SK-N-SH (cell line): ENCODE measurements around the gene C20orf141. TPM values are rescaled to one million over a fixed set of nuclear protein-coding genes. Genes with fewer than 3 reads are reported as not detected.
"Not testable (repeated sequence)": the region's sequence is repeated elsewhere in the genome, so short reads cannot be mapped to it uniquely, and the experiment has no call there.

Experiments used
- CTCF ChIA-PET: fragments of 300-600, 350-600 bp; formaldehyde crosslinking; extraction: SDS; loops from one replicate; lab custom pipeline; 2021; lab: Yijun Ruan, JAX
- POLR2A ChIA-PET: fragments of 350-600 bp; sonication (Branson Sonifier 250); formaldehyde crosslinking; extraction: SDS; loops from one replicate; lab custom pipeline; 2020; ENCODE audit warnings: antibody characterized with exemption, inconsistent platforms; lab: Yijun Ruan, JAX
- DNase-seq: peaks from one replicate; pipeline ENCODE4 v3.0.0; 2012
- H2AFZ ChIP-seq: fragments of 200-600 bp; sonication (generic); 2 replicates; pipeline ENCODE4 v1.8.1; 2016; ENCODE audit warnings: antibody characterized with exemption, mild to moderate bottlenecking, low read depth
- H3F3A ChIP-seq: fragments of 200-600 bp; sonication (generic); replicated peaks from 2 replicates; pipeline ENCODE3; 2016; ENCODE audit warnings: antibody characterized with exemption, mild to moderate bottlenecking; ENCODE audit not compliant: insufficient read depth
- H3K27ac ChIP-seq, 2 experiments: fragments of 200-500 bp in 1 of 2; fragments of 200-600 bp in 1 of 2; sonication (Bioruptor generic) in 1 of 2; sonication (generic), shearing (Covaris generic) in 1 of 2; 2 replicates each; pipeline versions ENCODE4 v1.5.1 to v1.6.1; 2014 to 2016; ENCODE audit warnings: low read depth in 2 of 2, inconsistent platforms in 1 of 2, low read length in 1 of 2, mild to moderate bottlenecking in 1 of 2, mixed read lengths in 1 of 2
- H3K27me3 ChIP-seq: fragments of 200-600 bp; sonication (generic), shearing (Covaris generic); 2 replicates; pipeline ENCODE4 v1.6.1; 2016; ENCODE audit warnings: mixed run types; ENCODE audit not compliant: insufficient read depth
- H3K36me3 ChIP-seq, 2 experiments: fragments of 200-500 bp in 1 of 2; fragments of 200-600 bp in 1 of 2; sonication (Bioruptor generic) in 1 of 2; sonication (generic) in 1 of 2; replicated peaks in 1 of 2; 2 replicates each; pipeline versions ENCODE3 to v1.5.1; 2014 to 2016; ENCODE audit warnings: low read length in 1 of 2, mild to moderate bottlenecking in 1 of 2; ENCODE audit not compliant: insufficient read depth in 2 of 2, control insufficient read depth in 1 of 2
- H3K4me1 ChIP-seq, 2 experiments: fragments of 200-500 bp in 1 of 2; fragments of 200-600 bp in 1 of 2; sonication (Bioruptor generic) in 1 of 2; sonication (generic), shearing (Covaris generic) in 1 of 2; 2 replicates each; pipeline versions ENCODE4 v1.5.1 to v1.6.1; 2014 to 2016; ENCODE audit warnings: low read depth in 1 of 2, low read length in 1 of 2, mixed run types in 1 of 2; ENCODE audit not compliant: insufficient read depth in 2 of 2, control insufficient read depth in 1 of 2
- H3K4me2 ChIP-seq: fragments of 200-600 bp; sonication (generic), shearing (Covaris generic); 2 replicates; pipeline ENCODE4 v1.6.1; 2017; ENCODE audit warnings: mixed run types
- H3K4me3 ChIP-seq, 2 experiments: fragments of 200-500 bp in 1 of 2; fragments of 200-600 bp in 1 of 2; sonication (Bioruptor generic) in 1 of 2; sonication (generic), shearing (Covaris generic) in 1 of 2; 2 replicates each; pipeline versions ENCODE4 v1.5.1 to v1.8.1; 2014 to 2016; ENCODE audit warnings: low read depth in 2 of 2, inconsistent platforms in 1 of 2, low read length in 1 of 2, mild to moderate bottlenecking in 1 of 2, mixed read lengths in 1 of 2, moderate library complexity in 1 of 2
- H3K79me2 ChIP-seq: fragments of 200-600 bp; sonication (generic); 2 replicates; pipeline ENCODE4 v1.8.1; 2017; ENCODE audit warnings: mild to moderate bottlenecking; ENCODE audit not compliant: insufficient read depth
- H3K9ac ChIP-seq: fragments of 200-600 bp; sonication (generic); 2 replicates; pipeline ENCODE4 v1.6.1; 2017; ENCODE audit warnings: mixed run types
- H3K9me2 ChIP-seq: fragments of 200-600 bp; sonication (generic); 2 replicates; pipeline ENCODE4 v1.6.1; 2017; ENCODE audit warnings: mixed run types
- H3K9me3 ChIP-seq: fragments of 200-600 bp; sonication (generic); 2 replicates; pipeline ENCODE4 v1.6.1; 2017; ENCODE audit warnings: mixed run types, mild to moderate bottlenecking, moderate library complexity
- H4K20me1 ChIP-seq: fragments of 200-600 bp; sonication (generic); 2 replicates; pipeline ENCODE4 v1.6.1; 2017; ENCODE audit warnings: mild to moderate bottlenecking, mixed run types; ENCODE audit not compliant: insufficient read depth
- CTCF ChIP-seq: fragments of 200-600 bp; sonication (generic); IDR thresholded peaks from 2 replicates; pipeline ENCODE4 v1.6.1; 2017; ENCODE audit warnings: antibody characterized with exemption, mild to moderate bottlenecking, moderate library complexity
- EZH2phosphoT487 ChIP-seq: fragments of 200-600 bp; sonication (generic); IDR thresholded peaks from 2 replicates; pipeline ENCODE4 v1.6.1; 2017; ENCODE audit warnings: low read depth, mixed run types, mild to moderate bottlenecking, antibody characterized with exemption, moderate library complexity, borderline replicate concordance
- IRF3 ChIP-seq: fragments of 150-350 bp; IDR thresholded peaks from 2 replicates; pipeline ENCODE4 v1.6.1; 2016; ENCODE audit warnings: mild to moderate bottlenecking, low read depth, low read length
- MEF2A ChIP-seq: IDR thresholded peaks from 2 replicates; pipeline ENCODE4 v1.4.0; 2012; ENCODE audit warnings: low read depth, borderline replicate concordance
- NFIC ChIP-seq: IDR thresholded peaks from 2 replicates; pipeline ENCODE4 v1.4.0; 2012; ENCODE audit warnings: borderline replicate concordance
- RCOR1 ChIP-seq: fragments of 150-350 bp; IDR thresholded peaks from 2 replicates; pipeline ENCODE4 v1.6.1; 2017; ENCODE audit warnings: antibody characterized with exemption, low read length
- USF2 ChIP-seq: fragments of 150-350 bp; IDR thresholded peaks from 2 replicates; pipeline ENCODE4 v1.6.1; 2017; ENCODE audit warnings: antibody characterized with exemption, low read length, low read depth, borderline replicate concordance
- YY1 ChIP-seq: IDR thresholded peaks from 2 replicates; pipeline ENCODE4 v1.4.0; 2012; ENCODE audit warnings: low read depth, mild to moderate bottlenecking
- WGBS: methylation state at CpG from one replicate; pipeline ENCODE4 v1.1.6; 2017; ENCODE audit warnings: low lambda C conversion rate; 5-methylcytosine and 5-hydroxymethylcytosine counted together
- polyA plus RNA-seq, 3 experiments: library from polyadenylated mRNA; depleted of rRNA; stranded (reverse); fragments of >200 nt; gene quantifications; 2 replicates each; pipeline ENCODE4 v1.2.3, GENCODE V29; 2012
- TF ChIP-seq, protein P1 (sequence below): IDR thresholded peaks from 2 replicates; pipeline ENCODE4 v1.4.0; 2012; ENCODE audit warnings: low read depth, borderline replicate concordance

The C20orf141 gene
- polyA plus RNA-seq, 1 of the 3 experiments (the other 2 are of a cell fraction), result 1.2 TPM

- no peaks in the 10 kb centered on the region for H4K20me1 ChIP-seq
- TF ChIP-seq CTCF (no peak), YY1 (no peak), EZH2phosphoT487 (no peak), MEF2A (no peak), NFIC (no peak), RCOR1 (no peak)
- no peaks in the 10 kb centered on the region for H3K27me3 ChIP-seq
- no peaks in the 10 kb centered on the region for H3K36me3 ChIP-seq
- H3K79me2 ChIP-seq, result no peaks in the 10 kb centered on the region
- H3K4me2 ChIP-seq, result no peak overlapping the region
- DNase-seq, result no peak
- peaks cover 5% of the 10 kb centered on the region for H3F3A ChIP-seq
- H3K27ac ChIP-seq, result no peak overlapping the region
- no peak overlapping the region for H3K9ac ChIP-seq
- WGBS, result 55% methylated on average over 4 of the region's 4 CpGs
- POLR2A ChIA-PET, result no interaction called here
- H3K4me1 ChIP-seq, result peaks cover 2 to 3% of the 10 kb centered on the region in 2 experiments; a peak in 2 of 4 replicates
- H3K9me3 ChIP-seq, result no peaks in the 10 kb centered on the region
- H3K9me2 ChIP-seq, result no peaks in the 10 kb centered on the region
- CTCF ChIA-PET, result no interaction called here
- H2AFZ ChIP-seq, result no peak overlapping the region
- H3K4me3 ChIP-seq, result no peak overlapping the region
Observed at GRCh38 chr20:2826655-2827054, 11.9 kb downstream of the C20orf141 start.

- Histone ChIP-seq H3K79me2 (no peaks in the 10 kb centered on the region), H3K36me3 (no peaks in the 10 kb centered on the region), H3K27ac (no peak overlapping the region), H3F3A (peaks cover 15% of the 10 kb centered on the region), H2AFZ (no peak overlapping the region), H3K9ac (no peak overlapping the region), H3K27me3 (no peaks in the 10 kb centered on the region), H3K9me3 (no peaks in the 10 kb centered on the region), H4K20me1 (no peaks in the 10 kb centered on the region), H3K9me2 (no peaks in the 10 kb centered on the region), H3K4me2 (no peak overlapping the region), H3K4me3 (no peak overlapping the region), H3K4me1 (peaks cover 0 to 6% of the 10 kb centered on the region in 2 experiments; a peak in 1 of 4 replicates)
- TF ChIP-seq USF2, result no peak
- TF ChIP-seq IRF3, result no peak
- TF ChIP-seq, protein P1, sequence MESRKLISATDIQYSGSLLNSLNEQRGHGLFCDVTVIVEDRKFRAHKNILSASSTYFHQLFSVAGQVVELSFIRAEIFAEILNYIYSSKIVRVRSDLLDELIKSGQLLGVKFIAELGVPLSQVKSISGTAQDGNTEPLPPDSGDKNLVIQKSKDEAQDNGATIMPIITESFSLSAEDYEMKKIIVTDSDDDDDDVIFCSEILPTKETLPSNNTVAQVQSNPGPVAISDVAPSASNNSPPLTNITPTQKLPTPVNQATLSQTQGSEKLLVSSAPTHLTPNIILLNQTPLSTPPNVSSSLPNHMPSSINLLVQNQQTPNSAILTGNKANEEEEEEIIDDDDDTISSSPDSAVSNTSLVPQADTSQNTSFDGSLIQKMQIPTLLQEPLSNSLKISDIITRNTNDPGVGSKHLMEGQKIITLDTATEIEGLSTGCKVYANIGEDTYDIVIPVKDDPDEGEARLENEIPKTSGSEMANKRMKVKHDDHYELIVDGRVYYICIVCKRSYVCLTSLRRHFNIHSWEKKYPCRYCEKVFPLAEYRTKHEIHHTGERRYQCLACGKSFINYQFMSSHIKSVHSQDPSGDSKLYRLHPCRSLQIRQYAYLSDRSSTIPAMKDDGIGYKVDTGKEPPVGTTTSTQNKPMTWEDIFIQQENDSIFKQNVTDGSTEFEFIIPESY, result no peak
- CTCF ChIA-PET, result no interaction called here
- DNase-seq, result no peak
- WGBS, result 49% methylated on average over 6 of the region's 6 CpGs
- POLR2A ChIA-PET, result no interaction called here
Observed at GRCh38 chr20:2829376-2829775, 14.6 kb downstream of the C20orf141 start.

- H4K20me1 ChIP-seq, H3K4me1 ChIP-seq, H3K79me2 ChIP-seq, H3K9me3 ChIP-seq, H3K36me3 ChIP-seq, H2AFZ ChIP-seq, DNase-seq, H3K4me2 ChIP-seq, H3K27me3 ChIP-seq, CTCF ChIA-PET, H3K9me2 ChIP-seq, H3K9ac ChIP-seq, H3K4me3 ChIP-seq: not testable (repeated sequence)
- POLR2A ChIA-PET, result interaction anchor here (1.5 kb wide), 1 partner anchor 10 kb away, joined by 3 read pairs; the partner anchor contains the start of genes PCED1A and VPS16
- Histone ChIP-seq H3K27ac (peak overlapping the region in 1 of 2 experiments; percentile 87; a peak in 2 of 4 replicates), H3F3A (peaks cover 15% of the 10 kb centered on the region)
- 80% methylated on average over 7 of the region's 7 CpGs for WGBS
Observed at GRCh38 chr20:2831206-2831605, 16.4 kb downstream of the C20orf141 start.
